Karpas-422 (cell line): ENCODE measurements around the gene RLN2. TPM values are rescaled to one million over a fixed set of nuclear protein-coding genes. Genes with fewer than 3 reads are reported as not detected.
A peak's percentile ranks its signal among the peaks of the same experiment; 100 is the strongest.

Source experiments
- DNase-seq: peaks from one replicate; pipeline ENCODE4 v3.0.0-alpha.2; 2015
- H2AFZ ChIP-seq: fragments of 200-600 bp; sonication (generic); 2 replicates; pipeline ENCODE4 v1.6.1; 2014; ENCODE audit warnings: antibody characterized with exemption, low read length, mixed read lengths
- H3K27ac ChIP-seq: fragments of 200-600 bp; sonication (generic); 2 replicates; pipeline ENCODE4 v1.5.1; 2014; ENCODE audit warnings: mild to moderate bottlenecking, low read length, moderate library complexity
- H3K27me3 ChIP-seq: fragments of 200-600 bp; sonication (generic); 2 replicates; pipeline ENCODE4 v1.6.1; 2014; ENCODE audit warnings: low read length, mixed read lengths
- H3K36me3 ChIP-seq: fragments of 200-600 bp; sonication (generic); 2 replicates; pipeline ENCODE4 v1.6.1; 2014; ENCODE audit warnings: low read length, mixed read lengths; ENCODE audit not compliant: insufficient read depth
- H3K4me1 ChIP-seq: fragments of 200-600 bp; sonication (generic); 2 replicates; pipeline ENCODE4 v1.6.1; 2014; ENCODE audit warnings: mild to moderate bottlenecking, low read length, mixed read lengths
- H3K4me2 ChIP-seq: fragments of 200-600 bp; sonication (generic); 2 replicates; pipeline ENCODE4 v1.6.1; 2014; ENCODE audit warnings: low read length, low read depth, mild to moderate bottlenecking; ENCODE audit not compliant: poor library complexity, severe bottlenecking
- H3K4me3 ChIP-seq: fragments of 200-600 bp; sonication (generic); 2 replicates; pipeline ENCODE4 v1.5.1; 2014; ENCODE audit warnings: mild to moderate bottlenecking, antibody characterized with exemption, low read length, mixed read lengths
- H3K79me2 ChIP-seq: fragments of 200-600 bp; sonication (generic); 2 replicates; pipeline ENCODE4 v1.6.1; 2014; ENCODE audit warnings: mild to moderate bottlenecking, low read length, mixed read lengths
- H3K9ac ChIP-seq: fragments of 200-600 bp; sonication (generic); 2 replicates; pipeline ENCODE4 v1.6.0; 2014; ENCODE audit warnings: low read length
- H3K9me2 ChIP-seq: fragments of 200-600 bp; sonication (generic), shearing (Covaris generic); replicated peaks from 2 replicates; pipeline ENCODE4 v1.6.0; 2014; ENCODE audit warnings: mild to moderate bottlenecking, low read length, moderate library complexity; ENCODE audit not compliant: insufficient read depth
- H3K9me3 ChIP-seq: fragments of 300-700, 200-600 bp; sonication (generic); 2 replicates; pipeline ENCODE4 v1.6.1; 2014; ENCODE audit warnings: low read length, mixed read lengths
- H4K20me1 ChIP-seq: fragments of 200-600 bp; sonication (generic); 2 replicates; pipeline ENCODE4 v1.6.1; 2014; ENCODE audit warnings: mild to moderate bottlenecking, antibody characterized with exemption, low read length, low read depth; ENCODE audit not compliant: insufficient read depth
- total RNA-seq: library from RNA; depleted of rRNA; stranded (reverse); fragments of >200 nt; shearing (Covaris generic); gene quantifications from 2 replicates; pipeline ENCODE4 v1.2.3, GENCODE V29; 2014; ENCODE audit warnings: low replicate concordance

RLN2 gene
- total RNA-seq, 1 experiment from 2014 or later = not detected

DNA sequence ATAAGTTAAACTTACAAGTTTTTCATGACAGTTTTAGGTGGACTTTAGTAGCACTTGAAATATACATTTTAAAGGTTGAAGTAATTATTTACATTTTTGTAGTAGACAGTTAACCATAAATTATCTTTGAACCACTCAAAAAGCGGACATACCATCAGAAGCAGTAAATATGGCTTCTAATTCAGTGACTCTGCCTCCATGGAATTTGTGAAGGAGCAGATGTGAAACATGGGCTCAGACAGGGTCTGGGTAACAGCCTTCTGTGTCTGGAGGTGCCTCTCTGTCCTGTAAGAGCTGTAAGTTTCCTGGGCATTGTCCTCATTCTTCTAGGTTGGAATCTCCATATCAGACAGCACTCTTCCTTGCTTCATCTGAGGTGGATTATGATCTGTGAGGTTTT lies 12.4 kb downstream of the RLN2 start:
- Histone ChIP-seq H3K9me3 (no peaks in the 10 kb centered on the region), H3K27ac (no peak overlapping the region), H3K4me3 (no peak overlapping the region), H3K27me3 (no peaks in the 10 kb centered on the region), H3K9ac (no peak overlapping the region), H4K20me1 (no peaks in the 10 kb centered on the region), H3K36me3 (no peaks in the 10 kb centered on the region), H3K4me2 (no peak overlapping the region), H3K79me2 (no peaks in the 10 kb centered on the region), H3K4me1 (no peaks in the 10 kb centered on the region), H3K9me2 (no peaks in the 10 kb centered on the region), H2AFZ (no peak overlapping the region)
- no peak for DNase-seq

DNA sequence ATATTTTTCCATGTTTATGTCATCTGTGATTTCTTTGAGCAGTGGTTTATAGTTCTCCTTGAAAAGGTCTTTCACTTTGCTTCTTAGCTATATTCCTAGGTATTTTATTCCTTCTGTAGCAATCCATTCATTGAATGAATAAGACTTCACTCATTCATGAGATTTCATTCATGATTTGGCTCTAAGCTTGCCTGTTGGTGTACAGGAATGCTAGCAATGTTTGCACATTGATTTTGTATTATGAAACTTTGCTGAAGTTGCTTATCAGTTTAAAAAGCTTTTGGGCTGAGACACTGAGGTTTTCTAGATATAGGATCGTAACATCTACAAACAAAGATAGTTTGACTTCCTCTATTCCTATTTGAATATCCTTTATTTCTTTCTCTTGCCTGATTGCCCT lies 15.9 kb downstream of the RLN2 start:
- Histone ChIP-seq H2AFZ (no peak overlapping the region), H4K20me1 (no peaks in the 10 kb centered on the region), H3K9ac (no peak overlapping the region), H3K9me3 (no peaks in the 10 kb centered on the region), H3K27ac (no peak overlapping the region), H3K27me3 (no peaks in the 10 kb centered on the region), H3K4me2 (no peak overlapping the region), H3K36me3 (no peaks in the 10 kb centered on the region), H3K9me2 (no peaks in the 10 kb centered on the region), H3K79me2 (no peaks in the 10 kb centered on the region), H3K4me1 (no peaks in the 10 kb centered on the region), H3K4me3 (no peak overlapping the region)
- peak; percentile 4 for DNase-seq

DNA sequence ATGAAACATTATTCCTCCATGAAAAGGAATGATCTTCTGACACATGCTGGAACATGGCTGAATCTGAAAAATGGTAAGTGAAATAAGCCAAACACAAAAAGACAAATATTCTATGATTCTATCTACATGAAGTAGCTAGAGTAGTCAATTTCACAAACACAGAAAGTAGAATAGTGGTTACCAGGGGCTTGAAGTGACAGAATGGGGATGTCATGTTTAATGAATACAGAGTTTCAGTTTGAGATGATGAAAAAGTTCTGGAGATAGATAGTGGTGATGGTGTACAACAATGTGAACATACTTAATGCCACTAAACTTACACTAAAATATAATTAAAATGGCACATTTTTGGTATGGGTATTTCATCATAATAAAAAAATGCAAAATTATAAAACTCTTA lies 18.3 kb downstream of the RLN2 start:
- no peaks in the 10 kb centered on the region for H3K36me3 ChIP-seq
- no peak overlapping the region for H3K9ac ChIP-seq
- no peaks in the 10 kb centered on the region for H3K9me3 ChIP-seq
- no peak overlapping the region for H3K27ac ChIP-seq
- no peak overlapping the region for H3K4me2 ChIP-seq
- peak; percentile 34 for DNase-seq
- no peaks in the 10 kb centered on the region for H4K20me1 ChIP-seq
- no peak overlapping the region for H3K4me3 ChIP-seq
- no peaks in the 10 kb centered on the region for H3K4me1 ChIP-seq
- no peaks in the 10 kb centered on the region for H3K9me2 ChIP-seq
- no peak overlapping the region for H2AFZ ChIP-seq
- no peaks in the 10 kb centered on the region for H3K79me2 ChIP-seq
- no peaks in the 10 kb centered on the region for H3K27me3 ChIP-seq

DNA sequence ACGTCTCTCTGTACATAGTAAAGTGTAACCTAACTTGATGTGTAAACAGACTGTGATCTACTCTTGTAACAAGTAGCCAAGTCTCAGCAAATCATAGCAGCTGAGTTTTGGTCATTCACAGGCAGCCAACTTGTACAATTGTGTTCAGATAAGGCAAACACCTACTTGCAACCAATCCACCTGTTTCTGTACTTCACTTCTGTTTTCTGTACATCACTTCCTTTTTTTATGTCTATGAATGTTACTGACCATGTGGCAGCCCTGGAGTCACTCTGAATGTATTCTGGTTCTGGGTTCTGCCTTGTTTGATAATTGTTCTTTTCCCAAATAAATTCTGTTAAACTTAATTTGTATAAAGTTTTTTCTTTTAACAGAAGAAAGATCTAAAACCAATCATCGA lies 26.0 kb downstream of the RLN2 start:
- H3K27ac ChIP-seq = no peak overlapping the region
- peaks cover 4% of the 10 kb centered on the region; the same call in 1 of the 2 replicates for H3K4me1 ChIP-seq
- no peaks in the 10 kb centered on the region for H3K9me2 ChIP-seq
- no peak overlapping the region for H3K9ac ChIP-seq
- no peaks in the 10 kb centered on the region for H4K20me1 ChIP-seq
- H2AFZ ChIP-seq = no peak overlapping the region
- DNase-seq = peak; percentile 40
- H3K4me3 ChIP-seq = no peak overlapping the region
- H3K79me2 ChIP-seq = no peaks in the 10 kb centered on the region
- H3K27me3 ChIP-seq = no peaks in the 10 kb centered on the region
- H3K9me3 ChIP-seq = no peaks in the 10 kb centered on the region; the same call in 1 of the 2 replicates
- no peaks in the 10 kb centered on the region for H3K36me3 ChIP-seq
- H3K4me2 ChIP-seq = no peak overlapping the region

DNA sequence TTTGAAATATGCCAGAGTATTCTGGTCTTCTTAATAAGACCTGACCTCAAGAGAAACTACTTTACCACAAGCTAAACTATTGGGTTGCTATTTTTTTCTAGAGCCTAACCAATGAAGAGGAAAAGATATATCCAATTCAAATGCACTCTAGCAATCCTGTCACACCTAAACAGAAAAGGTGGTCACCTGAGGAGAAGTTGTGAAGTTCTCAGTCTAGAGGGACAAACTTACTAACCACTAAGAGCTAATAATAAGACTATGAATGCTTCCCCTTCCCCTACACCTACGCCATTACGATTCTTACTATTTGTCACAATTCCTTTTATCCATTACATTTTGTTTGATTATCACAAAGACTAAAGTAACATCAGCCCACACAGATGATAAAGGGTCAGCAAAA lies 29.7 kb downstream of the RLN2 start:
- Histone ChIP-seq H3K36me3 (no peaks in the 10 kb centered on the region), H3K79me2 (no peaks in the 10 kb centered on the region)
- no peak for DNase-seq

DNA sequence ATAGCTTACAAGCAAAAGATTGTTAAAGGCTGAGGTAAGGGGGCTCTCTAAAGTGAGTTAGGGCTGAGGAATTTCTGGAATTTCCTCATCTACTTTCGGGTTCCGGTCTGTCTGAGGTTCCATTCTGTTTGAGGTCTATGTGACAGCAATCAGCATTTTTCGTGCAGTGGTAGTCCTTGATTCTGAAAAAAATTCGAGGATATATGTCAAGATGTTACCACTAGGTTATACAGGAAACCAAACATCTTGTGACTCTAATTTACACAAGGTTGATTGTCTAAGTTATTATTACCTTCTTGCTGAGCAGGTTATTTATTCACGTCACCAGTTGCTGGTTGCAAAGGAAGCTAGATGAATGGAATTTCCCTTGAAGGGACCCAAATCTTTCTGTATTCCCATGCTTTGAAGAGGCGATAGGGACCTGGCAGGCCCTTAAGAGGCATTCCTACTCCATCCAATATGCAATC lies 35.2 kb downstream of the RLN2 start:
- Histone ChIP-seq H3K79me2 (no peaks in the 10 kb centered on the region), H3K36me3 (no peaks in the 10 kb centered on the region), H3K27ac (no peak overlapping the region), H3K9me2 (no peaks in the 10 kb centered on the region), H3K4me3 (no peak overlapping the region), H3K27me3 (no peaks in the 10 kb centered on the region), H3K9ac (no peak overlapping the region), H3K4me2 (no peak overlapping the region), H4K20me1 (no peaks in the 10 kb centered on the region), H3K4me1 (no peaks in the 10 kb centered on the region), H3K9me3 (no peaks in the 10 kb centered on the region), H2AFZ (no peak overlapping the region)
- DNase-seq = peak; percentile 33

More for the DNA sequence above, 29.7 kb downstream of the RLN2 start:
- no peak overlapping the region for H3K9ac ChIP-seq
- no peak overlapping the region for H3K27ac ChIP-seq
- H3K4me1 ChIP-seq = peaks cover 4% of the 10 kb centered on the region; the same call in 1 of the 2 replicates
- H4K20me1 ChIP-seq = no peaks in the 10 kb centered on the region
- H3K27me3 ChIP-seq = no peaks in the 10 kb centered on the region
- no peaks in the 10 kb centered on the region for H3K9me2 ChIP-seq
- H3K9me3 ChIP-seq = no peaks in the 10 kb centered on the region; the same call in 1 of the 2 replicates
- H3K4me2 ChIP-seq = no peak overlapping the region
- no peak overlapping the region for H2AFZ ChIP-seq
- no peak overlapping the region for H3K4me3 ChIP-seq

DNA sequence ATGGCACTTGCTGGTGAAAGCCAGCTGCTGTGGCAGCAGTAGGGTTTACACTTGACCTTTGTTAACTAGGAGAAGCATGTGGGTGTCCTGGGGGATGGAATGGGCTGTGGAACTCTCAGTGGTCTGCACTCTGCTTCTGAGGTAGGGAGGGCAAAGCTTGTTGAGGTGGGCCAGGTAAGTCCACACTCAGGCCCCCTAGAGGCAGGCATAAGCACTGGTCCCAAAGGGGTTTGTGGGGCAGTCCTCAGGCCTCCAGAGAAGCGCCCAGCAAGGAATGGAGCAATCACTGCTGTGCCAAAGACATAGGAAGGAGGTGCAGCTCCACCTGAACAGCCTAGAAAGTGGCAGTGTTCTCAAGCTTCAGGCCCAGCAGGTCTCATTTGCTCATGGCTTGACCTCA lies 38.6 kb downstream of the RLN2 start:
- H3K27ac ChIP-seq = no peak overlapping the region
- H3K4me1 ChIP-seq = no peaks in the 10 kb centered on the region
- H3K9me2 ChIP-seq = no peaks in the 10 kb centered on the region
- no peak overlapping the region for H3K4me3 ChIP-seq
- DNase-seq = peak; percentile 47
- H2AFZ ChIP-seq = no peak overlapping the region
- H3K4me2 ChIP-seq = no peak overlapping the region
- no peak overlapping the region for H3K9ac ChIP-seq
- H4K20me1 ChIP-seq = no peaks in the 10 kb centered on the region
- H3K27me3 ChIP-seq = no peaks in the 10 kb centered on the region
- no peaks in the 10 kb centered on the region for H3K79me2 ChIP-seq
- no peaks in the 10 kb centered on the region for H3K9me3 ChIP-seq
- no peaks in the 10 kb centered on the region for H3K36me3 ChIP-seq

DNA sequence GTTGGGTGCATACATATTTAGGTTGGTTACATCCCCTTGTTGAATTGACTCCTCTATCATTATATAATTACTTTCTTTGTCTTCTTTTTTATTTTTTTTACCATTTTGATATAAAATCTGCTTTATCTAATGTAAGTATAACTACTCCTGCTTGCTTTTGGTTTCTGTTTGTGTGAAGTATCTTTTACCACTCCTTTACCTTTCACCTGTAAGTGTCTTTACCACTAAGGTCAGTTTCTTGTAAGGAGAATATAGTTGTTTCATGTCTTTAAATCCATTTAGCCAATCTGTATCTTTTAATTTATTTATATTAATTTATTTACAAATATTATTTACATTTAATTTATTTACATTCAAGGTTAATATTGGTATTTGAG lies 40.3 kb downstream of the RLN2 start:
- Histone ChIP-seq H3K4me1 (no peaks in the 10 kb centered on the region), H2AFZ (no peak overlapping the region), H4K20me1 (no peaks in the 10 kb centered on the region), H3K27me3 (no peaks in the 10 kb centered on the region), H3K27ac (no peak overlapping the region), H3K4me3 (no peak overlapping the region), H3K79me2 (no peaks in the 10 kb centered on the region), H3K4me2 (no peak overlapping the region), H3K36me3 (no peaks in the 10 kb centered on the region), H3K9me2 (no peaks in the 10 kb centered on the region), H3K9me3 (no peaks in the 10 kb centered on the region), H3K9ac (no peak overlapping the region)
- DNase-seq = no peak
